Islet precursor cell (in vitro differentiated cells): ENCODE results near the gene KCNK4.
A peak's percentile ranks its signal among the peaks of the same experiment; 100 is the strongest.

Source experiments
- DNase-seq: peaks from one replicate; pipeline ENCODE4 v3.0.0-alpha.2; 2018

The KCNK4 gene

DNA sequence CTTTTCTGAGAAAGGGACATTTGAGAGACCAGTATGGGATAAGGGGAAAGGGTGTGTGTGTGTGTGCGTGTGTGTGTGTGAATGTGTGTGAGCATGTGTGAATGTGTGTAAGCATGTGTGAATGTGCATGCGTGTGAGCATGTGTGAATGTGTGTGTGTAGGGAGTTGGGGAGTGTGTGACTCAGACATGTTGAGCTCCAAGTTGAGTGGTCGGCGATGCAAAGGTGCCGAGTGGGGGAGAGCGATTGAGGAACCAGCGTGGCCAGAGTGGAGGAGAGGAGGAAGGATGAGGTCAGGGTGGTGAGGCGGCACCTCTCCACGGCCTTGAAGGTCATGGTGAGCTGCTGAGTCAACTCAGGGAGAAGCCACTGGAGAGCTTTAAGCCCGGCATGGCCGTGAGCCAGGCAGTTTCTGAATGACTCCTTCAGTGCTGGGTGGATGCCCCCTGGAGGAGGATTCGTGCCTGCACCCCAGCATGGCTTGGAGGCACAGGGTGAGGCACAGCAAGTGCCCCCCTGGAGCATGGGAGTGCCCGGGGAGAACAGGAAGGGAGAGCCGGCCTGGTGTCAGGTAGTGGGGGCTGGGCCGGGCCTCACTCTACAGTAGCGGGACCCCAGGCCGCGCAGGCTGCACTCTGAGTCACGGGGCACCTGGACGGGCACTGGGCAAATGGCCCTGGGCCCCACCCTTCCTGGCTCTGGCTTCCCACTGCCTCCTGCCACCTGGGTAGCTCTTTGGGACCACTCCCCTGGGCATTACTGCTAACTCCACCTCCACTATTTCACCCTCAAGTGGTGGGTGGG lies 40.7 kb downstream of the KCNK4 start:
- DNase-seq = peak; percentile 82

DNA sequence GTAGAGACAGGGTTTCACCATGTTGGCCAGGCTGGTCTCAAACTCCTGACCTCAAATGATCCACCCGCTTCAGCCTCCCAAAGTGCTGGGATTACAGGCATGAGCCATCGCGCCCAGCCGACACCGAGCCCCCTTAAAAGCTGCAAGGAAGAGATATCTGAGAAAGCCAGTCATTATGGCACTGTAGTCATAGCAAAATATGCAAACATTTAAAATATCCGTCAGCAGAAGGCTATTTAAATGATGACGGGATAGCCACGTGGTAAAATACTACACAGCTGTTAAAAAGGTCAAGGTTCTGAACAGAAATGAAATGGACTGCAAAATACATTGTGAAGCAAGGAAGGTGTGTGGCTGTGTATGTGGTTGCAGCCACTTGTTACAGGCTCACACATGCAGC lies 42.5 kb downstream of the KCNK4 start:
- no peak for DNase-seq

DNA sequence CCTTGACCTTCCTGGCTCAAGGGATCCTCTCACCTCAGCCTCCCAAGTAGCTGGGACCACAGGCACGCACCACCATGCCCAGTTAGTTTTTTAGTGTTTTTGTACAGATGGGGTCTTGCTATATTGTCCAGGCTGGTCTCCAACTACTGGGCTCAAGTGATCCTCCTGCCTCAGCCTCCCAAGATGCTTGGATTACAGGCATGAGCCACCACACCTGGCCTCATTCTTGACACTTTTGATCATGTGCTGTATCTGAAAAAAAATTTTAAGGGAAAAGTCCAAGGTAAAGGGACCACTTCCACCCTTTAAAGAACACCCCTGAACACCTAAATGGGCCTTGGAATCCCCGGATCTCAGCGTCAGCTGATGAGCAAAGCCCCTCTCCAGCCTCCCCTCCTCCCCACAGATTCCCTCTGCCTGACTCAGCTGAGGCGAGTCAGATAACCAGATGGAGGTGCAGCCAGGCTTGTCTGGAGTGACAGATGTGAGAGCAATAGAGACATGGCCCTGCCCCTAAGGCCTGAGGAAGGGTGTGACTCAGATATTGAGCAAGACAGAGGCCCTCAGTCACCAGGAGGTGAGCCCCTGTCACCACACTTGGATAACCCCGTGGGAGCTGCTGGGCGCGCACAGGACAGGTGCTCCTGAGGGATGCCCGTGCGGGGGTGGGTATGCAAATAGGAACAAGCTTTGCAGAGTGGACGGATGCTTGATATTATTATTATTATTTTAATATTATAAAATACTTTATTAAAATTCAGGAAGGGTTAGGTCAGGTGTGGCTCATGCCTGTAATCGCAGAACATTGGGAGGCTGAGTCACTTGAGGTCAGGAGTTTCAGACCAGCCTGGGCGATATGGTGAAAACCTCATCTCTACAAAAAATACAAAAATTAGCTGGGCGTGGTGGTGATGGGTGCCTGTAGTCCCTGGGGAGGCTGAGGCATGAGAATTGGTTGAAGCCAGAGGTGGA lies 43.9 kb downstream of the KCNK4 start:
- DNase-seq = peak; percentile 99

DNA sequence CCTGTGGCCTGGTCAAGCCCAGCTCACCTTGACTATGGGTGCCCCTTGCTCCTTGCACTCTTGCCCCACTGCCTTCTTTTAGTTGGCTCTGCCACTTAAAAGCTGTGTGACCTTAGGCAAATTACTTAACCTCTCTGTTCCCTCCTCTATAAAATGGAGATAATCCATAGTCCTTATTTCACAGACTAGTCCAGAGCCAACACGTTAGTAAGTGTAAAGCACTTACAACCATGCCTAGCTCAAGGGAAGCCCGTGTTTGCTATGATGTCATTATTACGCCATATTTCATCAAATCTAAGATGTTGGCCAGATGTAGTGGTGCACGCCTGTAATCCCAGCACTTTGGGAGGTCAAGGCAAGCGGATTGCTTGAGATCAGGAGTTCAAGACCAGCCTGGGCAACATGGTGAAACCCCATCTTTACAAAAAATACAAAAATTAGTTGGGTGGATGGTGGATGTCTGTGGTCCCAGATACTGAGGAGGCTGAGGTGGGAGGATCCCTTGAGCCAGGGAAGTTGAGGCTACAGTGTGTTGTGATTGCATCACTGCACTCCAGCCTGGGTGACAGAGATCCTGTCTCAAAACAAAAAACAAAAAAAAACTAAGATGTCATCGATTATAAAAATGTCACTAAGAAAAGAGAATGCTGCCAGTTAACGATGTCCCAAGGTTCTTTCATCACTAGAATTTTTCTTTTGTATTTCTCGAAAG lies 46.6 kb downstream of the KCNK4 start:
- DNase-seq = no peak

DNA sequence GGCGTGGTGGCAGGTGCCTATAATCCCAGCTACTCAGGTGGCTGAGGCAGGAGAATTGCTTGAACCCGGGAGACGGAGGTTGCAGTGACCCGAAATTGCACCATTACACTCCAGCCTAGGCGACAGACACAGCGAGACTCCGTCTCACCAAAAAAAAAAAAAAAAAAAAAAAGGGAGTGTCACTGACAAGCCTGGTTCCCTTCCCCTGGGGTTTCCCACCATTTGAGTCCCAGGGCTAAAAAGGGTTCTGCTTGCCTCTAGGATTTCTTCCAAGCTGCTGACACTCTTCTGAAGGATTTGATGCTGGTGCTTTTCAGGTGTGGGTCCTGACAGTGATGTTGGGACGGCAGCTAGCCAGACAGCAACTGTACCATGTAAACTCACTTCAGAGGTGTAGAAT lies 47.6 kb downstream of the KCNK4 start:
- no peak for DNase-seq

DNA sequence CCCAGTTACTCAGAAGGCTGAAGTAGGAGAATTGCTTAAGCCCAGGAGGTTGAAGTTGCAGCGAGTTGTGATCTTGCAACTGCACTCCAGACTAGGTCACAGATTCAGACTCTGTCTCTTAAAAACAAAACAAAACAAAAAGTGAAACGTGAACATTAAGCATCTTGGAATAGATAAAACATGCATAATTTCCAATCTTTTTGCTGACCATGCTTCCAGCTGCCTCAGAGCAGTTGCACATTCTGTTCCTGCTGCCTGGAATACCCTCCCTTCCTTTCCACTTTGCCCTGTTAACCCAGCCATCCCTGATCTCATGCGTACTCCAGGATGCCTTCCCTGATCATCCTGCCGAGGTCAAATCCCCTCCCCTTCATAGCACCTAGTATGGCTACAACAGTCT lies 48.2 kb downstream of the KCNK4 start:
- DNase-seq = no peak

DNA sequence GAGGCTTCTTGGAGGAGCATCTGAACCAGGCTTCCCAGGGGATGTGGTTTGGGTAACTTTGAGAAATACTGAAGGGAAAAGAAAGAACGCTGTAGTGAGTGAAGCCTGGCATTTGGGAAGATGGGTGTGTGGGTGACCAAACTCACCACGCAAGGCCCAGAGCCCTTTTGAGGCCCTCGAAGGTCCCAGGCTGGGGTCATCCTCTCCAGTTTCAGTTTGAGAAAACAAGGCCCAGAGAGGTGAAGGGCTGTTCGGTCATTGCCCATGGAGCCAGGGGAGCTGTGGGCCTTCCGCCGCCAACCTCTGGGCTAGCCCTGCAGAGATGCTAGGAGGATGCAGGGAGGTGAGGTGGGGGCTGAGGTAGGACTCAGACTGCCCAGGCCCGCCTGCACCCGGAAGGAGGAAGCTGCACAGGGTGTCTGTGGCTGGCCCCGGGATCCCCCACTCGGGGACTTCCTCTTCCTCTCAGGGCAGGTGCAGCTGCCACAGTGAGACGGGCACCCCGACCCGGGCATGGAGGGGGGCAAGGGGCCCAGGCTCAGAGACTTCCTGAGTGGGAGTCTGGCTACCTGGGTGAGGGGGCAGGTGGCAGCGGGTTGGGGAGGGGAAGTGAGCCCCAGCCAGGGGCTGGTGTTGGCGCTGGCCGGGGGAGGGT lies 48.8 kb downstream of the KCNK4 start, which contains the start of gene CCDC88B:
CCDC88B (plus strand) TSS at position 451 of the 655 bp plus-strand sequence; CDS start at position 514, 63 bp downstream.
- DNase-seq = no peak

DNA sequence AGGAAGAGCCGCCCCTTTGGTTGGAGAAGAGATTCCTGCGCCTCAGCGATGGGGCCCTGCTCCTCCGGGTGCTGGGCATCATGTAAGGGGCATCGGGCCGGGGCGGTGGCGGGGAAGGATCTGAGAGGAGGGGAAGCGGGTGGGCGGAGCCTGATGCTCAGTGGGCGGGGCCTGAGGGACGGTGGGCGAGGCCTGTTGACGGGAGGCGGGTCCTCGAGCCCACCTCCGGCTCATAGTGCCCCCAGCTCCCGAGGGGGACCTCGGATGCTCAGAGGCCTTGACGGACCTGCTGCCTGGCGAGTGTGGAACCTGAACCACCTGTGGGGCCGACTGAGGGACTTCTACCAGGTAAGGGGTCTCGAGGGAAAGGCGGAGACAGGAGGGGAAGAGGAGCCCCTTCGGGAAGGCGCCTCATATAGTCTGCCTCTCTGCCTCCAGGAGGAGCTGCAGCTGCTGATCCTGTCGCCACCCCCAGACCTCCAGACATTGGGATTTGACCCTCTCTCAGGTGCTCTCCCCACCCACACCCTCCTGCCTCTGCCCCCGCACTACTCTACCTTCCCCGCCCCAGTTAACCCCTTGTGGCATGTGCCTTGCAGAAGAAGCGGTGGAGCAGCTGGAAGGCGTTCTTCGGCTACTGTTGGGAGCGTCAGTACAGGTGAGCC lies 49.7 kb downstream of the KCNK4 start:
- DNase-seq = peak; percentile 84

DNA sequence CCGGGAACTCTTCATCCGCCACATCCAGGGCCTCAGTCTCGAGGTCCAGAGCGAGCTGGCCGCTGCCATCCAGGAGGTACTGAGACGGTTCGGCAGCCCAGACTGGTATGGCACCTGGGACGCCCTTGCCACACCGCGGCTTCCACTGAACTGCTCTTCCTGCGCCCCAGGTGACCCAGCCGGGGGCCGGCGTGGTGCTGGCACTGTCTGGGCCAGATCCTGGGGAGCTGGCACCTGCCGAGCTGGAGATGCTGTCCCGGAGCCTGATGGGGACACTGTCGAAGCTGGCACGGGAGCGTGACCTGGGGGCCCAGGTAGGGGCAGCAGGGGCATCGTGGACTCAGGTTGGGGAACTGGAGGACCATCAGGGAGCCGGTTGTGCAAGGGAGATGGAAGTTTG lies 50.3 kb downstream of the KCNK4 start:
- peak; percentile 45 for DNase-seq

DNA sequence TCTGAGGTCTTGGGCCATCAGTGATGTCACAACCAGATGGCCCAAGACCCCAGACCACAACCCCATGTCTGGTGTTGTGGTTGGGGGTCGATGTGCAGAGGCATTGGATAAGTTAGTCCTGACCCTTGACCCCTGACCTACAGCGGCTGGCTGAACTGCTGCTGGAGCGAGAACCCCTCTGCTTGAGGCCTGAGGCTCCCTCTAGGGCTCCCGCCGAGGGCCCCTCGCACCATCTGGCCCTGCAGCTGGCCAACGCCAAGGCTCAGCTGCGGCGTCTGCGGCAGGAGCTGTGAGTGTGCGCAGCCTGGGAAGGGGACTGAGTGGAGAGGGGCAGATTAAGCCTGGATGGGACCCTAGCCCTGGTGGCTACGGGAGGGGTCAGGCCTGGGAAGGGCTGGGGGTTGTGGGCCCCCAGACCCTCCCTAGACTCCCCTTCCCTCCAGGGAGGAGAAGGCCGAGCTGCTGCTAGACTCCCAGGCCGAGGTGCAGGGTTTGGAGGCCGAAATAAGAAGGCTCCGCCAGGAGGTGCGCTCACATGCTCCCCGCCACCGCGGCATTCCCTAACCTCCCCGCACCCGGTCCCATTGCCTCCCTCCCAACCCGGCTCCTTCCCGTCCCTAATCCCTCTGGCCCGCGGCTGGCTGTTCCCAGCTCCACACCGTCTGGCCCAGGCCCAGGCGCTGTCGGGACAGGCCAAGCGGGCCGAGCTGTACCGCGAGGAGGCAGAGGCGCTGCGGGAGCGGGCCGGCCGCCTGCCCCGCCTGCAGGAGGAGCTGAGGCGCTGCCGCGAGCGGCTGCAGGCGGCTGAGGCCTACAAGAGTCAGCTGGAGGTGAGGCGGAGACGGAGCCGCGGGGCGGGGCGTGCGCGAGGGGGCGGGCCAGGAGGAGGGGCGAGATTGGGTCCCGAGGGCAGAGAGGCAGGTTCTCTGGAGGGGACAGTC lies 51.0 kb downstream of the KCNK4 start:
- DNase-seq = peak; percentile 97

DNA sequence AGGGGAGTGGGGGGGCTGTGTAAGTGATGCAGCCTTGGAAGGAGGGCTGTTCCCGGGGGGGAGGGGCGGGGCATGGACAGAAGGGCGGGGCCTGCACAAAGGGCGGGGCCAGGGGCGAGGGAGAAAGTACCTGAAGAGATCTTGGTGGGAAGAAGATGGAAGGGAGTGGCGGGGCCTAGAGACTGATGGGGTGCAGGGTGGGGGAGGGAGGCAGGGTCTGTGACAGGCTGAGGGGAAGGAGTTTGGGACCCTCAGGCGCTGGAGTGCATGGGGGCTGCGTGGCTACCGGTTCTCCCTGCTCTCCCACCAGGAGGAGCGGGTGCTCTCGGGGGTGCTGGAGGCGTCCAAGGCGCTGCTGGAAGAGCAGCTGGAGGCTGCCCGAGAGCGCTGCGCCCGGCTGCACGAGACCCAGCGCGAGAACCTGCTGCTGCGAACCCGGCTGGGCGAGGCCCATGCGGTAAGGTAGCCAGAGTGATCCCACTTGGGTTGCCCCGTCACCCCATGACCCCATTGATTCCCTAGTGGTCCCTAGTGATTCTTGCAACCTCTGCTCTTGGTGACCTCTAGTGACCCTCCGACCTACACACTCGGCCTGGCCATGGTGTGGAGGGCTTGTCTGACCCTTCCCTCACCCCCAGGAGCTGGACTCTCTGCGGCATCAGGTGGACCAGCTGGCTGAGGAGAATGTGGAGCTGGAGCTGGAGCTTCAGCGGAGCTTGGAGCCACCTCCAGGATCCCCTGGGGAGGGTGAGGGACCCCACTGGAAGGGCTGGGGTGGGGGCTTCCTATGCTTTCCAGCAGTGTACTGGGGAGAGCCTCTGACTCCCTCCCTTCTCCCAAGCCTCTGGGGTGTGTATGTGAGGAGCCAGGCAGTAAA lies 52.0 kb downstream of the KCNK4 start:
- peak; percentile 51 for DNase-seq

DNA sequence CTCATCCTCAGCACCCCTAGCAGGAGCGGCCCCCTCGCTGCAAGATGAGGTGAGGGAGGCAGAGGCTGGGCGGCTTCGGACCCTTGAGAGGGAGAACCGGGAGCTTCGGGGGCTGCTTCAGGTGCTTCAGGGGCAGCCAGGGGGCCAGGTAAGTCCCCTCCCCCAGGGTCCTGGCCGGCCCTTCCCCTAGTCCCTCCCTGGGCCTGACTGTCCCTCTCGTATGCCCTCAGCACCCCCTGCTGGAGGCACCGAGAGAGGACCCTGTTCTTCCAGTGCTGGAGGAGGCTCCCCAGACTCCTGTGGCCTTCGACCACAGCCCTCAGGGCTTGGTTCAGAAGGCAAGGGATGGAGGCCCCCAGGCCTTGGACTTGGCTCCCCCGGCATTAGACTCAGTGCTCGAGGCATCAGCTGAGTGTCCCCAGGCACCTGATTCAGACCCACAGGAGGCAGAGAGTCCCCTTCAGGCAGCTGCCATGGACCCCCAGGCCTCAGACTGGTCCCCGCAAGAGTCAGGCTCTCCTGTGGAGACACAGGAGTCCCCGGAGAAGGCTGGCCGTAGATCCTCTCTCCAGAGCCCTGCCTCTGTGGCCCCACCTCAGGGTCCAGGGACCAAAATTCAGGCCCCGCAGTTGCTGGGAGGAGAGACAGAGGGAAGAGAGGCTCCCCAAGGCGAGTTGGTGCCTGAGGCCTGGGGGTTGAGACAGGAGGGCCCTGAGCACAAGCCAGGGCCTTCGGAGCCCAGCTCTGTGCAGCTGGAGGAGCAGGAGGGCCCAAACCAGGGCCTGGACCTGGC lies 52.9 kb downstream of the KCNK4 start:
- peak; percentile 68 for DNase-seq

DNA sequence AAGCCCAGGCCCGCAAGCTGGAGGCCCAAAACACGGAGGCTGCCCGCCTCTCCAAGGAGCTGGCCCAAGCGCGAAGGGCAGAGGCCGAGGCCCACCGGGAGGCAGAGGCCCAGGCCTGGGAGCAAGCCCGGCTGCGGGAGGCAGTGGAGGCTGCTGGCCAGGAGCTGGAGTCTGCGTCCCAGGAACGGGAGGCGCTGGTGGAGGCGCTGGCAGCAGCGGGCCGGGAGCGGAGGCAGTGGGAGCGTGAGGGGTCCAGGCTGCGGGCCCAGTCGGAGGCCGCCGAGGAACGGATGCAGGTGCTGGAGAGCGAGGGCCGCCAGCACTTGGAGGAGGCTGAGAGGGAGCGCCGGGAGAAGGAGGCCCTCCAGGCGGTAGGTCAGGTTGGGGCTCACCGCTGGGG lies 53.7 kb downstream of the KCNK4 start:
- peak; percentile 47 for DNase-seq

DNA sequence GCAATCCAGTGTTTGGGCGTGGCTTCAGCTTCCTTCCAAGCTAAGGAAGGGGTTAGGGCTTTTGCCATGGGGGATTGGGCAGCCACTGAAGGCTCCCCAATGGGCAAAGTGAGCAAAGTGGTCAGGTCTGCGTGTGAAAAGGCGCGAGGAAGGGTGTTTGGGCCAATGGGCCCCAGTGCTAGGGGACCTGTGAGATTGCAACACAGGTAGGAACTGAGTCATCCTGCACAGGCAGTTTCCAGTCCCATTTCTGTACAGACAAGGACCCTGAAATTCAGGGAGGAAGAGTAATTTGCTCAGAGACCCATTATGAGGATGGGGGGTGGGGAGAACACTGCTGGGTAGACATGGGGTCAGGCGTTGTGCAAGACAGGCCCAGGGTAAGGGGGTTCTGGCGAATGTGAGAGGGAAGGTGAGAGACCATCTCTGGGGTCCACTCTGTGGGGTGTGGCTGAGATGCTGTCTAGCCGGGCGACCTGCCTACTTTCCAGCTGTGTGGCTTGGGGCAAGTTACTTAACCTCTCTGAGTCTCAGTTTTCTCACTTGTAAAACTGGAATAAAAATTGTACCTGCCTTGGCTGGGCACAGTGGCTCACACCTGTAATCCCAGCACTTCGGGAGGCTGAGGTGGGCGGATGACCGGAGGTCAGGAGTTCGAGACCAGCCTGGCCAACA lies 56.2 kb downstream of the KCNK4 start:
- DNase-seq = peak; percentile 33

DNA sequence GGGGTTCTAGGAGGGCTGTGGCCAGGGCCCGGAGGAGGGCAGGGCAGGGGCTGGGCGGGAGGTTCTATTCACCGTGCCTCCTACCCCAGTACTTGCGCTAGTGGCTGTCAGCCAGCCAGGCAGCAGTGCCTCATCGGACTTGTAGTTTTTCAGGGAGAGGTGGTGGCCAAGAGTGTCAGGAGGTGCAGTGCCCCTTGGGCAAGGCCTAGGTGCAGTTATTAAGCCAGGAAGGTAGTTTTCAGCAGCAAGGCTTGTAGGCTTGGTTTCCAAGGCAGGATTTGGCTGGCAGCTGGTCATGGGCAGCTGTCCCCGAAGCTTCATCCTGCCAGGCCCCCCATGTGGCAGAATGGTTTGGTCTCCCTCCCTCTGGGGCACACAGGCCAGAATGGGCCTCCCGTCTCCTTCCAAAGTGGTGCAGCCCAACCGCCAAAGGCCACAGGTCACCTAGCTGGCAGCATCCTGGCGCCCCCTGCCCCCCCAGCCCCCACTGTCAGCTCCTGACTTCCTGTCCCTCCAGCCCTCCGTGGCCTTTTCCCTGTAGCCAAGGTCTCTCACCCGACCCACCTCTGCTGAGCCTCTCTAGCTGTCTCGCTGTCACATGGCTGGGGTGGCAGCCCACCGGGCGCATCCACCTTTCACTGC lies 57.4 kb downstream of the KCNK4 start:
- DNase-seq = peak; percentile 40

DNA sequence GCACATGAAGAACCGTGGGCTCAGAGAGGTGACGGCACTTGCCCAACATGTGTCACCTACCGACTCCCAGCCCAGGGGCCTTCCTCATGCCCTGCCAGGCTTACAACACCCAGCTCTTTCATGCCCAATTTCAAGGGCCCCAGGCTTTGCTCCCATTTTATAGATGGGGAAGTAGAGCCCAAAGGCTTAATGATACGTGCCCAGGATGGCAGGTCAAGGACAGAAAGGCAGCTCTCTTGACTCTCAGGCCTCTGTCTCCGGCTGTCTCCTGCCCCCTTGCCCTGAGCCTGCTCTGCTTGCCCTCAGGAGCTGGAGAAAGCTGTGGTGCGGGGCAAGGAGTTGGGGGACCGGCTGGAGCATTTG lies 57.9 kb downstream of the KCNK4 start:
- DNase-seq = peak; percentile 45

DNA sequence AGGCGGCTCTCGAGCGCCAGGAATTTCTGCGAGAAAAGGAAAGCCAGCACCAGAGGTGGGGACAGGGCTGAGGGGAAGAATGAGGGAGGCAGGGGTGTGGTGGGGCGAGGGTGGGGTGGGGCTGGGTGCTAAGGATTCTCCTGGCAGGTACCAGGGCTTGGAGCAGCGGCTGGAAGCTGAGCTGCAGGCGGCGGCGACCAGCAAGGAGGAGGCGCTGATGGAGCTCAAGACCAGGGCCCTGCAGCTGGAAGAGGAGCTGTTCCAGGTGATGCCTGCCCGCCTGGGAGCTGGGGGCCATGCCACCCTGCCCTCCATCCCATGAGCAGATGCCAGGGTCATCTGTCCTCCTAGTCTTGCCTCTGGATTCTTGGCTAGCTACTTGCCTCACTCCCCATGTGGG lies 58.3 kb downstream of the KCNK4 start:
- peak; percentile 47 for DNase-seq
